EL (cell line): Measurements from ENCODE around the gene ADGRD1.

Source experiments
- DNase-seq: peaks from one replicate; pipeline ENCODE4 v3.0.0-alpha.2; 2016

ADGRD1 gene

DNA sequence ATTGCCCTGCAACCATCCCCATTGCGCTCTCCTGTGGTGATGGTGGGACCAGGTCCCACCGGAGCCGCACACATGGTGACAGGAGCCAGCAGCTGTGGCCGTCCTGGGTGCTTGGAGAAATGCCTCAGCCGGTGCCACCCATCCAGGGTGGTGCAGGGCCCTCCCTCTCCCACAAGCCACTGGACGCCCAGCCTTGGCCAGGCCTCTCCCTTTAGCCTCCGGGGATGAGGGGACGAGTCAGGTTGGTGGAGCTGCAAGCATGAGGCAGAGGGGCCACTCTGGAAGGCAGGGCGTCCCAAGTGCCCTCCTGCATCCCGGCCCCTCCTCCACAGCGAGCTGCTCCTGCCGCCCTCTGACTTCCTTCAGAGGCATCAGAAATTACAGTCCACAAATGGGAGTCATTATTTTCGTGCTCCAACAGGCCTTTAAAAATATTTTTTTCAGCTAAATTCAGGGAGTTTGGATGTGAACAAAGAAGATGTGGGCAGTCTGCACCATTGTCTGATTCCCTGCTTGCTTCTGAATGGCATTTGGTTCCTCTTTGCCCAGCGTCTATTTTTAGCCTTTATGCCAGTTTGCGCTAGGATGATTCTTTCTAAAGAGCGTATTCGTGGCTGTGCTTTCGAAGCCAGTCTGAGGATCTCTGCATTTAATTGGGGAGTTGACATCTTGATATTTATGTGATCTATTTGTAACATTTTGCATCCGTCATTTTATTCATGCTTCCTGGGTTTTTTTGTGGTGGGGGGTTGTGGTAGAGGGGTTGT lies 189.4 kb downstream of the ADGRD1 start:
- DNase-seq: no peak

DNA sequence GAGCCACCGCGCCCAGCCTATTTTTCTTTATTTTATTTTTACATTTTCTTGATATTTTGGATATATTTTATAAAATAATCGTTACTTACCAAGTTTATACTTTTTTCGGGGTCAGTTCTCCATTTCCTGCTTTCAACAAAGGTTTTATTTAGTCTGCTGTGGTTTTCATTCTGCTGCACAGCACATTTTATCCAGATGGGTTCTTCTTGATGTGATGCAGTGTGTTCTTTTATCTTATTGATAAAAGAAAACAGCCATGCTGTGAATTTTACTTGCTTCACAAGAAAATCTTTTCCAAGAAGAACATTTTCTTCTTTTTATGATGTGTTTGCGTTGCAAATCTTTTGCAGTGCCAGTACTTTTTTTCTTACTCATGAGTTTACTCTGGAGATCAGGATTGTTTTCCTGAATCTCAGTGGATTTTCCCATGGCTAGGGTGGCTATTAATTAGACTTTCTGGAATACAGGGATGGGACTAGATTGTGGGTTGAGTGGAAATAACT lies 192.5 kb downstream of the ADGRD1 start:
- no peak for DNase-seq

DNA sequence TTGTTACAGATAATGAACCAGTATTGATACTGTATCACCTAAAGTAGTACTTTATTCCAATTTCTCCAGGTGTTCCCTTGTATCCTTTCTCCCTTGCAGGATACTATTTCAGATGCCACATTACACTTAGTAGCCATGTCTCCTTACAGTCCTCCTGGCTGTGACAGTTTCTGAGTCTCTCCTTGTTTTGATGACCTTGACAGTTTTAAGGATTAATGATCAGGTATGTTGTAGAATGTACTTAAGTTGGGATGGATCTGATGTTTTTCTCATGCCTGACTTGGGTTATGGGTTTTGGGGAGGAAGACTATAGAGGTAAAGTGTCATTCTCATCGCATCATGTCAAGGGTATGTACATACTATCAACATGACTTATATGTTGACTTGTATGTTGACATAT lies 193.6 kb downstream of the ADGRD1 start:
- no peak for DNase-seq

DNA sequence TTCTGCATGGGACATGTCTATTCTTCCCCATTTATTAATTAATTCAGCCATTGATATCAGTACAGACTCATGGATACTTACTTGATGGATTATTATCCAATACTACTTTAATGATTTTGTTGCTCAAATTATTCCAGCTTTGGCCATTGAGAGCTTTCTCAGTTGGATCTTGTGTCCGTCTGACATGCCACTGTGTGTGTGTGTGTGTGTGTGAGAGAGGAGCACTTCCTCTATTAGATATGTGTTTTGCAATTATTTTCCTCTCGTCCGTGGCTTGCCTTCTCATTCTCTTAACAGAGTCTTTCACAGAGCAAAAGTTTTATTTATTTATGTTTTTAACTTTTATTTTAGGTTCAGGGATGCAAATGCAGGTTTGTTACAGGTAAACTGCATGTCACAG lies 194.2 kb downstream of the ADGRD1 start:
- DNase-seq: no peak

DNA sequence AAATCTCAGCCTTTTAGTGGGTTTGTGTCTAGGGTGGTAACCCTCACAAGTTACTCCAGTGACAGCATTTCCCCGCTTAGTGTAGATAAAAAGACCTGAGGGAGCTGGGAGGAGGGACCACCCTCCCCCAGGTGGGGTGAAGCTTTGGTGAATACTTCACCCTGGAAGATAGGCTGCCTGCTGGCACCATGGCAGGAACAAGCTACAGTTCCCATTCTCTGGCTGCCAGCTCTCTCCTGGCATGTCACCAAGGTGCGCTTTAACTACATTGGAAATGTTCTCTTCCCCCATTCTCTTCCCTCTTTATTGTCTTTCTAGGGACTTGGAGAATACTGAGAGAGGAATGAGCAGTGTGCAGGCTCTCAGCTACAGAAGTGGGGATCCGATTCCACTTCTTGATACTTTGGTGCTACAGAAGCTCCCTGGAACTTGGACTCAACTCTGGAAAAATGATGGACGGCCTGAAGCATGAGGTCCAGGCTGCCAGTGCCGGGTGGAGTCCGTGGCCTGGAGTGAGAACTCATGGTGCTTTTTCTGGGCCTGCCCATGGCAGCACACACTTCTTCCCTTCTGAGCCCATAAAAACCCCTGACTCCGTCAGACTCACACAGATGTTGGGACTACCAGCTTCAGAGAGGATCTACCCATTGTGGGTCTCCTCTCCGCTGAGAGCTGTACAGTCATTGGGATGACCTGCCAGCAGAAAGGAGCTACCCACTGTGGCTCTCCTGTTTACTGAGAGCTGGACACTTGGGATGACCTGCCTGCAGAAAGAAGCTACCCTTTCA lies 198.0 kb downstream of the ADGRD1 start:
- DNase-seq: no peak

DNA sequence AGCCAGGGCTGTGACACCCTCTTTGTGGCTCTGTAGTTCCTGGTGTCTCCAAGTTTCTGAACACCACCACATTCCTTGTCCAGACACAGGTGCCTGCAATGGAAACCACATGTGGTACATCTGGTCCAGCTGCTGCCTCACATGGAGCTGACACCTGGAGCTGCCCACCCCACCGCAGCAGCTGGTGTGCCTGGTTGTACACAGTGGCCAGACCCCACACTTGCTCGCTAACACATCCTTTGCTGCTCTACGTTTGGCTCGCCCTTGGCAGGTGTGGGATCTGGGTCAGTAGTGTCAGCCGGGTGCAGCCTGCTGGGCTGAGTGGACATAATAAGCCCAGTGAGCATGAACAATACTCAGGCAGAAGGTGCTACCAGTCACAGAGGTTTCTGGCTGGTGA lies 198.9 kb downstream of the ADGRD1 start:
- no peak for DNase-seq

DNA sequence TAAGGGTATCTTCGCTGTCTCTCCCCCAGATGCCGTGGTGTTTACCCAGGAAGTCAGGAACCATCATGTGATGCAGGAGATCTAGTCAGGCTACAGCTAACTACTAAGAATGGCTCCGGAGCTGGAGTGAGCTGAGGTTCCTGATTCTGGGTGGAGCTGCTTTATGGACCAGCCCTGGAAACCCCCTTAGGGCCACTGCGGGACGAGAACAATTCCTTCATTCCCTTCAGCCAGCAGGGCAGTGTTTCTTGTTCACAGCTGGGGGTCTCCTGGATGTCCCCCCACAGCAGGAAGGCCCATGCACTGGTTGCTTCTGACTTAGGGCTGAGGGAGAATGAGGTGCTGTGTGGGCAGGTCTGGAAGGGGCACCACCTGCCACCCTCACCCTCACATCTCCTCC lies 199.3 kb downstream of the ADGRD1 start:
- DNase-seq: no peak

DNA sequence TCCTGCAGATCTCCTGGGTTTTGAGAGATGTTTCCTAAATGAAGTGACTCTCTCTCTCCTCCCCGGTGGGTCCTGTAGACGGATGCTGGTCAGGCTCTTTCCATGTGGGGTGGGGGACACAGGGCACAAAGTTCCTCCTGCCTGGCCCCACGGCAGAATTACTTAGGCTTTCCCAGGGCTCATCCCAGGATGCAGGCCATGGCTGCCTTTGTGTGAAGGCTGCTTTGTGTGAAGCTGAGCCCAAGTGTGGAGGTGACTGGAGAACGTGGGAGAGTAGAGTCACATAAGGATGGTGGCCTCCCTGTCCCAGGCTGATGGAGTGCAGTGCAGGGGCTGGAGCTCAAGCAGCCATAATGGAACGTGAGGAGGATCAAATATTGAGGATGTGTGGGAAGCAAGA lies 200.2 kb downstream of the ADGRD1 start:
- DNase-seq: no peak

DNA sequence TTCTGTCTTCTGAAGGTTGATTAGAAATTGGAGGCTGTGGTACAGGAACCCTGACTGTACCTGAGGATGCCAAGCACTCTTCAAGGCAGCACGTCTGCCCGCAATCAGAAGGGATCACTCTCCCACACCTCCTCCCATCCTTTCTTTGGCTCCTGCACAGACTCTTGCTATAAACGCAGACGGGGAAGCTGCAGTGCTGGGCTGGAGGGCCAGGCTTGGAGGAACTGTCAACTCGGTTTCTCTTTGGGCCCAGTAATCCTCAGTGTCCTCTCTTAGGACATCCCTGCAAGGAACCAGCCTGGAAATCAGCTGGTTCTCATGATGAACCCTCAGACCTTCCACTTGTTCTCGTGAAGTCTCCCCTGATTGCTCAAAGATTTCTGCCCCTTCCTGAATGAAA lies 201.4 kb downstream of the ADGRD1 start:
- no peak for DNase-seq

DNA sequence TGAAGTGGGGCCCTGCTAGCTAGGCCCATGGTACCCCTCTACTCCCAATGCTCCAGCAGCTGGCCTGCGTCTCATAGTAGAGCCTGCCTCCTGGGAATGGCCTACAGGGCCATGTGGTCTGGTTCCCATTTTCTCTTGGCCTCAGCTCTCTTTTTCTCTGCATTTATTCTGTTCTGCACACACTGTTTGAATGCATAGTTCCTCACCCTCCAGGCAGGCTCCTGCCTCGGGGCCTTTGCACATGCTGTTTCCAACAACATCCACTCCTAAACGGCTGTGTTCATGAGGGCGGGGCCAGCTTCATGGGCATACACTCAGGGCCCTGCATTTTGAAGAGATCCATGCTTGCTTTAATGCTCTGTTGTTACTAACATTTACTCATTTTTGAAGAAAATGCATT lies 204.0 kb downstream of the ADGRD1 start:
- no peak for DNase-seq

DNA sequence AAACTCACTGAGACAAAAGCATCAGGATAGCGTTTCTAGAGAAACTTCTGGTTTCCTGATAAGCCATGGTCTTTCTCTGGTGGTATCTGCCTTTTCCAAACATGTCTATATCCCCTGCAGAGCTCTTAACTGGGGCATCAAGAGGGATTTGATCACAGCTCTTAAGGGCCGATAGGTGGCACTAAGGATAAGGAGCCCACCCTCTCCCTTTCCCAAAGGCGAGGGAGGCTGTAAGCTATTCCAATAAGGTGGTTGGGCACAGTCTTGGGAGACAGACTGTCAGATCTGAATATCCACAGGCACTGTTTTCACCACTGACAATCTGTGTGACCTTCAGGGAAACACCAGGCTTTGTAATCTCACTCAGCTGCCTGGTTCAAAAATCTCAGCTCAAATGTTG lies 206.0 kb downstream of the ADGRD1 start:
- DNase-seq: no peak

DNA sequence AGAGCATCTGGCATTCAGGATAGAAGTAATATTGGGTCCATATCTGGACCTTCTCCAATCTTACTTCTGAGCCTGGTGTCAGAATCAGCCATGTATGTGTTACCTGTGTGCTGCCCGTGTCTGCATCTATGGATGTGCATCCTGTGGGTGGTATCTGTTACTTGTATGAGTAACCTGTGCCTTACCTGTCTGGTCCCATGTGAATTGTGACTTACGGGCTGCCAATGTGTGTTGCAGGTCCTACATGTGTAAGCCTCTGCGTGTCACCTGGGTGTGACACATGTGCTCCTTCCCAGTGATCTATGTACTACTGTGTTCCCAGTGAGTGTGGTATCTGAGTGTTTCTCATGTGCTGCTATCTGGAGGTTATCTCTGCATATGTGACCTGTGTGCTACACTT lies 208.4 kb downstream of the ADGRD1 start:
- no peak for DNase-seq

DNA sequence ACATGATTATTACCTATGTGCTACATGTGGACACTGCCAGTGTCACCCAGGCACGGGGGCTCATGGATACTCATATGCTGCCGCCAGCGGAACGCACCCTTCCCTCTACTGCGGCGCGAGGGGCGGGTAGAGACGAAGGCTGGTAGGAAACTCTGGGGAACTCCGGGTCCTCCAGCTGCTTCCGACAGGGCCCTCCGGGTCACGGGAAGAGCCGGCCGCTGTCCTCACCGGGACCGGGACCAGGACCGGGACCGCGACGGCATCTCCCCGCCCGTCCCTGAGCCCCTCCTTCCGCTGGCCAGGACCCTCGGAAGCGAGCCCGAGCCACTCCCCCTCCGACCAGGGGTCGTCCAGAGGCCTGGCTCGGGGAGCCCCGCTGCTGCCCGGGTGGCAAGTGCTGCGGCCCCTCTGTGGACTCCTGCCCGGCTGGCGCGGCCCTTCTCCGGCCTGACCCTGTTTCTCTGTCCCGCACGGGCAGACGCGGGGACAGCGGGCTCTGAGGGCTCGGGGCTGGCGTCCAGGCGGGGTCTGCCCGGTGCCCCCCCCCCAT lies 209.6 kb downstream of the ADGRD1 start:
- no peak for DNase-seq

DNA sequence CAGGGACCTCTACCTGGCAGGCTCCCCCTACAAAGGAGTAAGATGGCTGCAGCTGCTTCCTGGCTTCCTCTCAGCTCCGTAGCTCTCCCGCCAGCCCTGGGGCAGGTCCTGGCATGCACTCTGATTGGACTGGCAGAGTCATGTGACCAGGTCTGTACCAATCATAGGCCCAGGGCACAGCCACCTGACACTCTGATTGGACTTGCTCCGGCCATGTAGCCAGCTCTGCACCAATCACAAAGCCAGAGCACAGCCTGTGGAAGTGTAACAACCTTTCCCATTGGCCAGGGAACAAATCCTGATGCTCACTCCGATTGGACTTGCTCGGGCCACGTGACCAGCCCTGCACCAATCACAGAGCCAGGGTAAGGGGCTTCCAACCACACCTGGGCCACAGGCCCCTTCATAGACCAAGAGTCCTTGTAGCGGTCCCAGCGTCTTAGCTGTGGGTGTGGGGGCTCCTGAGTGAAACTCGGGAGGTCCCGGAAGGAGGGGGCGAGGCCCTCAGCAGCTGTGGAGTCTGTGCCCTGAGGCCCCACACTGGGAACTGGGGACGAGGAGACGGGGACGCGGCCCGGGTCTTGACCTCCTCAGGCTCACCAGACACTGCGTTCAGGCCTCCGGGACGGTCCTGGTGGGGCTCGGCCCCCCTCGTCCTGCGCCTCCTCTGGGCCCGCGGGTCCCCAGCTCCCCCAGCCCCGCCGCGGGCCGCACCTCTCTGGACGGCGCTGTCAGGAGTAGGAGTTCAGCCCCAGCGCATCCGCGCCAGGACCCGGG lies 210.6 kb downstream of the ADGRD1 start:
- DNase-seq: no peak

DNA sequence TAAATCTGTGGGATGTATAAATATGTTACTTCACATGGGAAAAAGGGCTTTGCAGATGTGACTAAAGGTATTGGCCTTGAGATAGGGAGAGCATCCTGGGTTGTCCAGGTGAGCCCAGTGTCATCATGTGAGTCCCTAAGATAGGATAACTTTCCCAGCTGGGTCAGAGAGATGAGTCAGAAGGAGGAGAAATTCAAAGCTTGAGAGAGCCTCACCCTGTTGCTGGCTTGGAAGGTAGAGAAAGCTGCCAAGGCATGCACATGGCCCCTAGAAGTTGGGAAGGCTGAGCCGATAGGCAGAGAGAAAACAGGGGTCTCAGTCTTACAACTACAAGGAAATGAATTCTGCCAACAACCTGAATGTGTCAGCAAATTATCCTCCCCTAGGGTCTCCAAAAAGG lies 213.0 kb downstream of the ADGRD1 start:
- DNase-seq: no peak

DNA sequence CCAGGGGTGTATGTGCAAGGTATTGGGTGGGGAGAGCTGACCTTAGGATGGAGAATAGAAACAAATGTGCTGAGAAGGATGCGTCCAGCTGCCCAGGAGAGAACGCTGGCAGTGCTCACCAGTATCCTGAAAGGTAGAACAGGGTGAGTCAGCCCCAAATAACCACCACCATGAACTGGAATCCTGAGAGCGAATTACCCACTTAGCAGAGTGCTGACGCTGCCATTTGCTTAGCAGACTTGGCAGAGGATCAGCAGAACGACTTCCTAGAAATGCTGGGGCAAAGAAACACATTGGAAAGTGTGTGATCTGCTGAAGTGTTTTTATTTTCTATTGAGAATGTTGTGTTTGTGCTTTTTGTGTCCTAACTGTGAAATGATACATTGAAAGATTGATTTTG lies 213.6 kb downstream of the ADGRD1 start:
- no peak for DNase-seq

DNA sequence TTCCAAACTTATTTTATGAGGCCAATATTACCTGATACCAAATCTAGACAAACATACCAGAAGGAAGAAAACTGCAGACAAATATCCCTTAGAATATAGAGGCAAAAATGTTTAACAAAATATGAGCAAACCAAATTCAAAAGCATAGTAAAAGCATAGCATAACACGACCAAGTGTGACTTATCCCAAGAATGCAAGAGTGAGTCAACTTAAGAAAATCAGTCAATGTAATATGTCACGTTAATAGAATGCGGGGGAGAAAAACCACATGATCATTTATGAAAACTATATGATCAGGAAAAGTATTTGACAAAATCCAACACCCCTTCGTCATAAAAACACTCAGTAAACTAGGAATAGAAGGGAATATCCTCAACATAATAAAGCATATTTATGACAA lies 217.3 kb downstream of the ADGRD1 start:
- DNase-seq: peak; percentile 14

DNA sequence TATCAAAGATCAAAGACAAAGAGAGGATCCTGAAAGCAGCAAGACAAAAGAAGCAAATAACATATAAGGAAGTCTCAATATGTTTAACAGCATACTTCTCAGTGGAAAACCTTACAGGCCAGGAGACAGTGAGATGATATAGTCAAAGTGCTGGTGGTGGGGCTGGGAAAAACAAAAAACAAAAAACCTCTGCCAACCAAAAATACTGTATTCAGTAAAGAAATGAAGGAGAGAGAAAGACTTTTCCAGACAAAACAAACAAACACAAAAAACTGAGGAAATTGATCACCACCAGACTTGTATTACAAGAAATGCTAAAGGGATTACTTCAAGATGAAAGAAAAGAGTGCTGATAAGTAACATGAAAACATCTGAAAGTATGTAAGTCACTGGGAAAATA lies 221.2 kb downstream of the ADGRD1 start:
- DNase-seq: no peak

DNA sequence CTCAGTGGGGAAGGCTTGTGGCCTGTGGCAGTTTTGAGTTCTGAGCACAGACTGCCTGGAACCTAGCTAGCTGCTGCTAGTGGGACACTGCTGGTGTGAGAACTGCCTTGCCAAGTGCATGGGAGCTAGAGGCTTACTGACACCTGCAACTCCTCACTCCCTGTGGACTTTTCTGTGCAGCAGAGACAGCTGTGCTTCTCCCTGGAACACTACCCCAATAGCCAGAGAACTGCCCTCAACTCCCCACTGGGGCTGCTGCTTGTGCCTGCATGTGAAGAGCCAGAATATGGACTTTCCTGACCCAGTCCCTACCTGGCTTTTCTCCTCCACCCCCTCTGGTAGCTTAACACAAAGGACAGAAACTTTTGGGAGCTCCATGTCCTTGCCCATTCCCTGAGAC lies 222.6 kb downstream of the ADGRD1 start:
- DNase-seq: no peak

DNA sequence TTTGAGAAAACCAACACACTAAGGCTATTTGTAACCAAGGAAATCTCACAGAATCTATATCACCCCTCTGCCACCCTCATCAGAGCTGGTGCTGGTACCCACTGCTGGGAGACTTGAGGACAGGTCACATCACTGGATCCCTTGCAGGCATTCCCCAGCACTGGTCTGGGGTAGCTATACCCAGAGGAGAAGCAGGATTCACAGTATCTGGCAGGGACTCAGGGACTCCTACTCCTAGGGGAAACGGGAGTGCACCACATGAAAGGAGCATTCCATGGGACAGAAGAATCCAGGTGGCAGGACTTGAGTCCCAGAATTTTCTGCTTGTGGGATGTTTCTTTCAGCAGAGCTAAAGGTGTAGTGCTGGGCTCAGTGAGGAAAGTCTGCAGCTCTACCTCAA lies 223.2 kb downstream of the ADGRD1 start:
- DNase-seq: no peak

DNA sequence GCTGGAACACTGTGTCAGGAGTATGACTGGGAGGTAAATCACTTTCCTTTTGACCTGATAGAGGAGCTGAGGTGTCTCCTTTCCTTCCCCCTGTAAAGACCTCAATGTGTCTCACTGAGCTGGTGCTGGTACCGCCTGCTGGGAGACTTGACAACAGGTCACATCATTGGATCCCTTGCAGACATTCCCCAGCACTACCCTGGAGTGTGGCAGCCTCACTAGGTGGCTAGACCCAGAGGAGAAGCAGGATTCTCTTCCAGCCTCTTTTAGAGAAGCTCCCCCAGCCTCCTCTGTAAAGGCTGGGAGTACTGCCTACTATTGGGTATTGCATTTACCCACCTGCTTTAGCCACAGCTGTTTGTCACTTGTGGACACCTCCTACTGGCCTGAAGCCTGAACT lies 223.9 kb downstream of the ADGRD1 start:
- no peak for DNase-seq

DNA sequence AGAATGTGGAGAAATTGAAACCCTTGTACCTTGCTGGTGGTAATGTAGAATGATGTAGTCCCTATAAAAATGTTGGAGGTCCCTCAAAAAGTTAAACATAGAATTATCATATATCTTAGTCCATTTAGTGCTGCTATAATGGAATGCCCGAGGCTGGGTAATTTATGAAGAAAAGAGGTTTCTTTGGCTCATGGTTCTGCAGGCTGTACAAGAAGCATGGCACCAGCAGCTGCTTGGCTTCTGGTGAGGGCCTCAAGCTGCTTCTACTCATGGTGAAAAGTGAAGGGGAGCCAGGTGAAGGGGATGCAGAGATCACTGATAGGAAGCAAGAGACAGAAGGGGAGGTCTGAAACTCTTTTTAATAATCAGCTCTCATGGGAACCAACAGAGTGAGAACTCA lies 233.9 kb downstream of the ADGRD1 start:
- DNase-seq: no peak
